HL-60 (cell line): ENCODE data around the gene HCFC1R1.

ENCODE experiments used
- POLR2AphosphoS5 ChIP-seq: IDR thresholded peaks from 2 replicates; pipeline ENCODE4 v1.6.1; 2012; ENCODE audit warnings: low read depth
- TF ChIP-seq, protein P1 (sequence below): IDR thresholded peaks from one replicate; pipeline ENCODE4 v1.5.1; 2011; ENCODE audit warnings: low read length, control low read depth, inconsistent platforms; ENCODE audit not compliant: insufficient read depth

DNA sequence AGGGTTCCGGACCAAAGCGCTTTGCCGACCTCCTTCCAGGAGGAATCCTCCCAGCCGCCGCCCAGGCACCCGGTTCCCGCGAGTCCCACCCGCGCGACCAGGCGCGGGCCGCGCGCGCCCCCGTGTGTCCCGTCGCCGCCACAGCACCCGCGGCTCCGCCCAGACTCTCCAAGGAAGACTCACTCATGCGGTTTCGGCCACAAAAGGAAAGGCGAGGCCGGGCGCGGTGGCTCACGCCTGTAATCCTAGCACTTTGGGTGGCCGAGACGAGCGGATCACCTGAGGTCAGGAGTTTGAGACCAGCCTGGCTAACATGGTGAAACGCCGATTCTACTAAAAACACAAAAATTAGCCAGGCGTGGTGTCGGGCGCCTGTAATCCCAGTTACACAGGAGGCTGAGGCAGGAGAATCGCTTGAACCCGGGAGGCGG lies 40.0 kb downstream of the HCFC1R1 start:
- TF ChIP-seq, protein P1, sequence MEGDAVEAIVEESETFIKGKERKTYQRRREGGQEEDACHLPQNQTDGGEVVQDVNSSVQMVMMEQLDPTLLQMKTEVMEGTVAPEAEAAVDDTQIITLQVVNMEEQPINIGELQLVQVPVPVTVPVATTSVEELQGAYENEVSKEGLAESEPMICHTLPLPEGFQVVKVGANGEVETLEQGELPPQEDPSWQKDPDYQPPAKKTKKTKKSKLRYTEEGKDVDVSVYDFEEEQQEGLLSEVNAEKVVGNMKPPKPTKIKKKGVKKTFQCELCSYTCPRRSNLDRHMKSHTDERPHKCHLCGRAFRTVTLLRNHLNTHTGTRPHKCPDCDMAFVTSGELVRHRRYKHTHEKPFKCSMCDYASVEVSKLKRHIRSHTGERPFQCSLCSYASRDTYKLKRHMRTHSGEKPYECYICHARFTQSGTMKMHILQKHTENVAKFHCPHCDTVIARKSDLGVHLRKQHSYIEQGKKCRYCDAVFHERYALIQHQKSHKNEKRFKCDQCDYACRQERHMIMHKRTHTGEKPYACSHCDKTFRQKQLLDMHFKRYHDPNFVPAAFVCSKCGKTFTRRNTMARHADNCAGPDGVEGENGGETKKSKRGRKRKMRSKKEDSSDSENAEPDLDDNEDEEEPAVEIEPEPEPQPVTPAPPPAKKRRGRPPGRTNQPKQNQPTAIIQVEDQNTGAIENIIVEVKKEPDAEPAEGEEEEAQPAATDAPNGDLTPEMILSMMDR: peak; percentile 68
- TF ChIP-seq POLR2AphosphoS5: no peak
